KOPT-K1 (cell line): ENCODE measurements around the gene SHOC2.

ENCODE experiments used
- H3K27ac ChIP-seq: fragments of 200-600 bp; sonication (generic); 2 replicates; pipeline ENCODE4 v1.5.1; 2016; ENCODE audit warnings: antibody characterized with exemption, mild to moderate bottlenecking, low read depth, low read length; ENCODE audit not compliant: poor library complexity, severe bottlenecking
- H3K36me3 ChIP-seq: fragments of 200-600 bp; sonication (generic); 2 replicates; pipeline ENCODE4 v1.5.1; 2017; ENCODE audit warnings: antibody characterized with exemption, mild to moderate bottlenecking, low read length, moderate library complexity; ENCODE audit not compliant: insufficient read depth
- H3K9me3 ChIP-seq: fragments of 200-600 bp; sonication (generic); 2 replicates; pipeline ENCODE4 v1.5.1; 2017; ENCODE audit warnings: antibody characterized with exemption, low read length, mild to moderate bottlenecking; ENCODE audit not compliant: insufficient read depth, poor library complexity, severe bottlenecking

SHOC2 gene

GRCh38 chr10:110977662-110978061 is 58.3 kb downstream of the SHOC2 start:
- Histone ChIP-seq H3K36me3 (peaks cover 3% of the 10 kb centered on the region; the same call in 1 of the 2 replicates), H3K27ac (no peak overlapping the region), H3K9me3 (peaks cover 11% of the 10 kb centered on the region)

GRCh38 chr10:110978204-110978603 is 58.8 kb downstream of the SHOC2 start:
- peaks cover 3% of the 10 kb centered on the region; the same call in 1 of the 2 replicates for H3K36me3 ChIP-seq
- H3K9me3 ChIP-seq, result peaks cover 11% of the 10 kb centered on the region
- H3K27ac ChIP-seq, result no peak overlapping the region

GRCh38 chr10:110979611-110980010 is 60.2 kb downstream of the SHOC2 start:
- H3K9me3 ChIP-seq, result peaks cover 11% of the 10 kb centered on the region
- no peak overlapping the region for H3K27ac ChIP-seq
- H3K36me3 ChIP-seq, result peaks cover 3% of the 10 kb centered on the region; the same call in 1 of the 2 replicates

GRCh38 chr10:110980807-110981206 is 61.4 kb downstream of the SHOC2 start:
- Histone ChIP-seq H3K9me3 (peaks cover 11% of the 10 kb centered on the region), H3K27ac (no peak overlapping the region), H3K36me3 (peaks cover 6% of the 10 kb centered on the region; the same call in 1 of the 2 replicates)

GRCh38 chr10:110983466-110983865 is 64.1 kb downstream of the SHOC2 start:
- Histone ChIP-seq H3K36me3 (peaks cover 13% of the 10 kb centered on the region; the same call in 1 of the 2 replicates), H3K9me3 (peaks cover under 1% of the 10 kb centered on the region), H3K27ac (no peak overlapping the region)

- H3K36me3 ChIP-seq, result peaks cover 11% of the 10 kb centered on the region; the same call in 1 of the 2 replicates
- no peaks in the 10 kb centered on the region for H3K9me3 ChIP-seq
- no peak overlapping the region for H3K27ac ChIP-seq
Observed at GRCh38 chr10:110985497-110986275, 66.3 kb downstream of the SHOC2 start.

- Histone ChIP-seq H3K27ac (no peak overlapping the region), H3K9me3 (no peaks in the 10 kb centered on the region), H3K36me3 (peaks cover 11% of the 10 kb centered on the region; the same call in 1 of the 2 replicates)
Observed at GRCh38 chr10:110989016-110989415, 69.6 kb downstream of the SHOC2 start.

GRCh38 chr10:110992006-110992800 is 72.8 kb downstream of the SHOC2 start:
- Histone ChIP-seq H3K36me3 (no peaks in the 10 kb centered on the region; the same call in 1 of the 2 replicates), H3K9me3 (no peaks in the 10 kb centered on the region), H3K27ac (no peak overlapping the region)

- Histone ChIP-seq H3K27ac (no peak overlapping the region), H3K36me3 (no peaks in the 10 kb centered on the region; the same call in 1 of the 2 replicates), H3K9me3 (no peaks in the 10 kb centered on the region)
Observed at GRCh38 chr10:110993024-110993693, 73.8 kb downstream of the SHOC2 start.

GRCh38 chr10:110994406-110995086 is 75.1 kb downstream of the SHOC2 start:
- Histone ChIP-seq H3K27ac (no peak overlapping the region), H3K9me3 (no peaks in the 10 kb centered on the region), H3K36me3 (no peaks in the 10 kb centered on the region; the same call in 1 of the 2 replicates)

GRCh38 chr10:110995301-110995700 is 75.9 kb downstream of the SHOC2 start:
- H3K27ac ChIP-seq, result no peak overlapping the region
- no peaks in the 10 kb centered on the region for H3K9me3 ChIP-seq
- no peaks in the 10 kb centered on the region for H3K36me3 ChIP-seq

GRCh38 chr10:110996256-110996655 is 76.9 kb downstream of the SHOC2 start:
- Histone ChIP-seq H3K27ac (no peak overlapping the region), H3K9me3 (no peaks in the 10 kb centered on the region), H3K36me3 (no peaks in the 10 kb centered on the region)

- H3K9me3 ChIP-seq, result no peaks in the 10 kb centered on the region
- peaks cover 47% of the 10 kb centered on the region for H3K36me3 ChIP-seq
- no peak overlapping the region for H3K27ac ChIP-seq
Observed at GRCh38 chr10:111004016-111004415, 84.6 kb downstream of the SHOC2 start.

- Histone ChIP-seq H3K9me3 (no peaks in the 10 kb centered on the region), H3K36me3 (peaks cover 68% of the 10 kb centered on the region), H3K27ac (no peak overlapping the region)
Observed at GRCh38 chr10:111007486-111007885, 88.1 kb downstream of the SHOC2 start.
